GM23248 (cell line): ENCODE results near the gene ANKRD27. TPM values are rescaled to one million over a fixed set of nuclear protein-coding genes. Genes with fewer than 3 reads are reported as not detected.
A peak's percentile ranks its signal among the peaks of the same experiment; 100 is the strongest.
"Not testable (repeated sequence)": the region's sequence is repeated elsewhere in the genome, so short reads cannot be mapped to it uniquely, and the experiment has no call there.

ENCODE experiments used
- DNase-seq: peaks from one replicate; pipeline ENCODE4 v3.0.0-alpha.2; 2015
- H2AFZ ChIP-seq: fragments of 200-600 bp; sonication (generic); 2 replicates; pipeline ENCODE4 v1.6.1; 2016; ENCODE audit warnings: antibody characterized with exemption
- H3F3A ChIP-seq: fragments of 200-600 bp; sonication (generic); 2 replicates; pipeline ENCODE4 v1.6.1; 2016; ENCODE audit warnings: mild to moderate bottlenecking, antibody characterized with exemption, mixed run types; ENCODE audit not compliant: insufficient read depth
- H3K27ac ChIP-seq: fragments of 200-600 bp; sonication (generic); 2 replicates; pipeline ENCODE4 v1.5.1; 2016; ENCODE audit warnings: mild to moderate bottlenecking
- H3K27me3 ChIP-seq: fragments of 200-600 bp; sonication (generic); replicated peaks from 2 replicates; pipeline ENCODE4 v1.6.1; 2016; ENCODE audit warnings: mild to moderate bottlenecking; ENCODE audit not compliant: insufficient read depth
- H3K36me3 ChIP-seq: fragments of 200-600 bp; sonication (generic); 2 replicates; pipeline ENCODE4 v1.6.1; 2016; ENCODE audit warnings: low read depth, mild to moderate bottlenecking
- H3K4me1 ChIP-seq: fragments of 200-600 bp; sonication (generic); 2 replicates; pipeline ENCODE4 v1.6.1; 2016; ENCODE audit warnings: mild to moderate bottlenecking; ENCODE audit not compliant: insufficient read depth
- H3K4me2 ChIP-seq: fragments of 200-600 bp; sonication (generic); one replicate; pipeline ENCODE4 v1.6.1; 2016; ENCODE audit warnings: mild to moderate bottlenecking; ENCODE audit not compliant: unreplicated experiment
- H3K4me3 ChIP-seq: fragments of 200-600 bp; sonication (generic); 2 replicates; pipeline ENCODE4 v1.5.1; 2016; ENCODE audit warnings: mild to moderate bottlenecking
- H3K79me2 ChIP-seq: fragments of 200-600 bp; sonication (generic); 2 replicates; pipeline ENCODE4 v1.6.1; 2016; ENCODE audit warnings: mild to moderate bottlenecking; ENCODE audit not compliant: insufficient read depth
- H3K9ac ChIP-seq: fragments of 200-600 bp; sonication (generic); 2 replicates; pipeline ENCODE4 v1.6.1; 2016; ENCODE audit warnings: mild to moderate bottlenecking
- H3K9me2 ChIP-seq: fragments of 200-600 bp; sonication (generic); 2 replicates; pipeline ENCODE4 v1.6.1; 2016; ENCODE audit warnings: mixed run types, mild to moderate bottlenecking, moderate library complexity; ENCODE audit not compliant: insufficient read depth
- H3K9me3 ChIP-seq: fragments of 200-600 bp; sonication (generic); one replicate; pipeline ENCODE4 v1.6.1; 2017; ENCODE audit warnings: low read depth
- H4K20me1 ChIP-seq: fragments of 200-600 bp; sonication (generic); 2 replicates; pipeline ENCODE4 v1.6.0; 2016; ENCODE audit not compliant: insufficient read depth
- EZH2 ChIP-seq: fragments of 200-600 bp; sonication (generic); IDR thresholded peaks from 2 replicates; pipeline ENCODE4 v1.6.1; 2018; ENCODE audit warnings: antibody characterized with exemption, mild to moderate bottlenecking; ENCODE audit not compliant: insufficient read depth, poor library complexity, severe bottlenecking
- EZH2phosphoT487 ChIP-seq: fragments of 200-600 bp; sonication (generic); IDR thresholded peaks from 2 replicates; pipeline ENCODE4 v1.6.1; 2018; ENCODE audit warnings: antibody characterized with exemption, moderate library complexity, mild to moderate bottlenecking, low read depth; ENCODE audit not compliant: insufficient read depth
- WGBS, 2 experiments: methylation state at CpG; one replicate each; pipeline ENCODE4 v1.1.6; 2015 to 2017; ENCODE audit warnings: low lambda C conversion rate in 2 of 2, low coverage in 1 of 2; ENCODE audit errors: missing lambda C conversion rate in 2 of 2; 5-methylcytosine and 5-hydroxymethylcytosine counted together
- in situ Hi-C: fragments of 300-500 bp; cut with MboI; formaldehyde crosslinking; loops from 2 replicates; pipeline ENCODE4 v1.15.0; 2020
- polyA plus RNA-seq: library from polyadenylated mRNA; unstranded; fragments of >200 nt; fragmentation: Nextera tagmentation; extraction: Ambion mirVana; gene quantifications from 2 replicates; pipeline ENCODE4 v1.2.1, GENCODE V29; 2016
- total RNA-seq: library from RNA; depleted of rRNA; stranded (reverse); fragments of >200 nt; shearing (Covaris generic); gene quantifications from 2 replicates; pipeline ENCODE4 v1.2.3, GENCODE V29; 2014

Gene ANKRD27
- total and polyA plus RNA-seq, 2 experiments from 2014 or later, result 17.9 to 27.5 TPM

GRCh38 chr19:32694316-32694715 lies 19.3 kb upstream of the ANKRD27 start:
- in situ Hi-C loops, H3K36me3 ChIP-seq, H3K9me3 ChIP-seq, H3K27ac ChIP-seq, H2AFZ ChIP-seq, DNase-seq, H3K9me2 ChIP-seq, H3K27me3 ChIP-seq: not testable (repeated sequence)
- WGBS, 2 experiments, result 79 to 84% methylated on average over 2 of the region's 2 CpGs
- H3K9ac ChIP-seq, result peak overlapping the region; percentile 23
- peaks cover 16% of the 10 kb centered on the region for H3F3A ChIP-seq
- peak overlapping the region; percentile 51 for H3K4me2 ChIP-seq
- peaks cover 10% of the 10 kb centered on the region; the same call in 1 of the 2 replicates for H4K20me1 ChIP-seq
- H3K4me3 ChIP-seq, result peak overlapping the region; percentile 80
- H3K79me2 ChIP-seq, result peaks cover 79% of the 10 kb centered on the region
- peaks cover 29% of the 10 kb centered on the region for H3K4me1 ChIP-seq

- in situ Hi-C loops, H3K36me3 ChIP-seq, H3K27me3 ChIP-seq, H3K9me2 ChIP-seq, H3K27ac ChIP-seq, H3K9me3 ChIP-seq: not testable (repeated sequence)
- Histone ChIP-seq H4K20me1 (peaks cover 10% of the 10 kb centered on the region; the same call in 1 of the 2 replicates), H3K4me3 (peak overlapping the region; percentile 80), H3F3A (peaks cover 16% of the 10 kb centered on the region), H3K79me2 (peaks cover 70% of the 10 kb centered on the region), H2AFZ (peak overlapping the region; percentile 77; the same call in 1 of the 2 replicates), H3K4me1 (peaks cover 29% of the 10 kb centered on the region), H3K9ac (peak overlapping the region; percentile 91), H3K4me2 (peak overlapping the region; percentile 98)
- peak; percentile 16 for DNase-seq
- WGBS, 2 experiments, result 97 to 98% methylated on average over 20 of the region's 20 CpGs
Measured at GRCh38 chr19:32693151-32694108, 18.4 kb upstream of the ANKRD27 start.

GRCh38 chr19:32692727-32693061 lies 17.7 kb upstream of the ANKRD27 start:
- Histone ChIP-seq H3K9me3 (no peaks in the 10 kb centered on the region), H2AFZ (peak overlapping the region; percentile 77), H3K36me3 (no peaks in the 10 kb centered on the region), H3K9ac (peak overlapping the region; percentile 91), H3K27me3 (no peaks in the 10 kb centered on the region), H3K79me2 (peaks cover 63% of the 10 kb centered on the region), H3K4me2 (peak overlapping the region; percentile 98), H4K20me1 (peaks cover 10% of the 10 kb centered on the region; the same call in 1 of the 2 replicates), H3K4me1 (peaks cover 29% of the 10 kb centered on the region), H3K9me2 (no peaks in the 10 kb centered on the region), H3K4me3 (peak overlapping the region; percentile 80), H3F3A (peaks cover 16% of the 10 kb centered on the region), H3K27ac (peak overlapping the region; percentile 74)
- peak; percentile 36 for DNase-seq
- WGBS, 2 experiments, result 8 to 12% methylated on average over 7 of the region's 7 CpGs
- no peak for TF ChIP-seq EZH2phosphoT487
- in situ Hi-C loops, result no loop called here

- H3K27ac ChIP-seq, result peak overlapping the region; percentile 74
- peaks cover 29% of the 10 kb centered on the region for H3K4me1 ChIP-seq
- H3K27me3 ChIP-seq, result no peaks in the 10 kb centered on the region
- peak overlapping the region; percentile 91 for H3K9ac ChIP-seq
- 1% methylated on average over 69 to 85 of the region's 93 CpGs for WGBS, 2 experiments
- no peaks in the 10 kb centered on the region for H3K9me2 ChIP-seq
- no peaks in the 10 kb centered on the region for H3K9me3 ChIP-seq
- H3K4me3 ChIP-seq, result peak overlapping the region; percentile 80
- no peaks in the 10 kb centered on the region for H3K36me3 ChIP-seq
- peak overlapping the region; percentile 98 for H3K4me2 ChIP-seq
- peaks cover 10% of the 10 kb centered on the region; the same call in 1 of the 2 replicates for H4K20me1 ChIP-seq
- H3F3A ChIP-seq, result peaks cover 16% of the 10 kb centered on the region
- in situ Hi-C loops, result no loop called here
- peak overlapping the region; percentile 77 for H2AFZ ChIP-seq
- peak; percentile 86 for DNase-seq
- TF ChIP-seq EZH2, result no peak
- TF ChIP-seq EZH2phosphoT487, result no peak
- peaks cover 57% of the 10 kb centered on the region for H3K79me2 ChIP-seq
Measured at GRCh38 chr19:32691952-32692726, 17.2 kb upstream of the ANKRD27 start.
